Cardiac muscle cell (in vitro differentiated cells and primary cell): ENCODE results near the gene NAPG. TPM values are rescaled to one million over a fixed set of nuclear protein-coding genes. Genes with fewer than 3 reads are reported as not detected.
A peak's percentile ranks its signal among the peaks of the same experiment; 100 is the strongest.
"Not testable (repeated sequence)": the region's sequence is repeated elsewhere in the genome, so short reads cannot be mapped to it uniquely, and the experiment has no call there.

Source experiments
- DNase-seq, 2 donors: peaks; one replicate each; pipeline versions ENCODE4 v3.0.0 to v3.0.0-alpha.2; 2010 to 2017; ENCODE audit warnings: low read depth in 1 of 2, low spot score in 1 of 2
- H3K27ac ChIP-seq: fragments of 200-600 bp; sonication (generic); 2 replicates; pipeline ENCODE4 v1.5.1; 2016
- H3K27me3 ChIP-seq: fragments of 200-600 bp; sonication (generic); 2 replicates; pipeline ENCODE4 v1.6.0; 2016; ENCODE audit warnings: control low read depth
- H3K36me3 ChIP-seq: fragments of 200-600 bp; sonication (generic); 2 replicates; pipeline ENCODE4 v1.5.1; 2016; ENCODE audit warnings: control low read depth
- H3K4me1 ChIP-seq: fragments of 200-600 bp; sonication (generic); 2 replicates; pipeline ENCODE4 v1.8.1; 2017; ENCODE audit warnings: low read depth, mild to moderate bottlenecking, mixed run types
- H3K4me3 ChIP-seq: fragments of 200-600 bp; sonication (generic); 2 replicates; pipeline ENCODE4 v1.5.1; 2016; ENCODE audit warnings: mild to moderate bottlenecking
- H3K9me3 ChIP-seq: fragments of 200-600 bp; sonication (generic); 2 replicates; pipeline ENCODE4 v1.5.1; 2017; ENCODE audit warnings: low read depth, mild to moderate bottlenecking, control low read depth
- CTCF ChIP-seq: IDR thresholded peaks from 2 replicates; pipeline ENCODE4 v1.5.1; 2012; ENCODE audit warnings: low read depth, mild to moderate bottlenecking, low read length
- polyA plus RNA-seq: library from polyadenylated mRNA; unstranded; fragments of >200 nt; fragmentation: Nextera tagmentation; extraction: Ambion mirVana; gene quantifications from 2 replicates; pipeline ENCODE4 v1.2.1, GENCODE V29; 2016
- total RNA-seq: library from RNA; depleted of rRNA; stranded (reverse); fragments of >200 nt; gene quantifications from 2 replicates; pipeline ENCODE4 v1.2.3, GENCODE V29; 2016

NAPG gene
- total and polyA plus RNA-seq, 2 experiments from 2014 or later = 21.7 to 26.5 TPM

GRCh38 chr18:10565835-10566234 is 40.0 kb downstream of the NAPG start:
- Histone ChIP-seq H3K4me1 (no peaks in the 10 kb centered on the region), H3K27ac (no peak overlapping the region), H3K4me3 (no peak overlapping the region), H3K27me3 (no peaks in the 10 kb centered on the region), H3K9me3 (no peaks in the 10 kb centered on the region), H3K36me3 (no peaks in the 10 kb centered on the region)
- peak in 1 of 2 donors; percentile 32 for DNase-seq
- no peak for TF ChIP-seq CTCF

GRCh38 chr18:10566390-10566789 is 40.6 kb downstream of the NAPG start:
- TF ChIP-seq CTCF = no peak
- Histone ChIP-seq H3K4me1 (no peaks in the 10 kb centered on the region), H3K9me3 (no peaks in the 10 kb centered on the region), H3K4me3 (no peak overlapping the region), H3K27ac (no peak overlapping the region), H3K27me3 (no peaks in the 10 kb centered on the region), H3K36me3 (no peaks in the 10 kb centered on the region)
- no peak for DNase-seq

GRCh38 chr18:10569941-10570340 is 44.1 kb downstream of the NAPG start:
- not testable (repeated sequence) for H3K36me3 ChIP-seq, H3K9me3 ChIP-seq, H3K4me1 ChIP-seq, DNase-seq, H3K27me3 ChIP-seq, H3K4me3 ChIP-seq, H3K27ac ChIP-seq

GRCh38 chr18:10570622-10571021 is 44.8 kb downstream of the NAPG start:
- TF ChIP-seq CTCF = no peak
- no peaks in the 10 kb centered on the region for H3K36me3 ChIP-seq
- no peak for DNase-seq
- no peaks in the 10 kb centered on the region for H3K4me1 ChIP-seq
- no peaks in the 10 kb centered on the region for H3K9me3 ChIP-seq
- H3K27ac ChIP-seq = no peak overlapping the region
- no peak overlapping the region for H3K4me3 ChIP-seq
- H3K27me3 ChIP-seq = no peaks in the 10 kb centered on the region

GRCh38 chr18:10571537-10571936 is 45.7 kb downstream of the NAPG start:
- Histone ChIP-seq H3K4me3 (no peak overlapping the region), H3K27ac (no peak overlapping the region), H3K4me1 (no peaks in the 10 kb centered on the region), H3K36me3 (no peaks in the 10 kb centered on the region), H3K9me3 (no peaks in the 10 kb centered on the region), H3K27me3 (no peaks in the 10 kb centered on the region)
- no peak for TF ChIP-seq CTCF
- no peak for DNase-seq

GRCh38 chr18:10573261-10573660 is 47.4 kb downstream of the NAPG start:
- not testable (repeated sequence) for H3K27me3 ChIP-seq, H3K36me3 ChIP-seq, H3K27ac ChIP-seq, H3K9me3 ChIP-seq, H3K4me1 ChIP-seq, DNase-seq, H3K4me3 ChIP-seq

GRCh38 chr18:10574412-10574811 is 48.6 kb downstream of the NAPG start:
- not testable (repeated sequence) for H3K4me3 ChIP-seq, H3K36me3 ChIP-seq, DNase-seq, H3K27me3 ChIP-seq, H3K9me3 ChIP-seq, H3K27ac ChIP-seq, H3K4me1 ChIP-seq

- H3K4me1 ChIP-seq, DNase-seq, H3K9me3 ChIP-seq, H3K4me3 ChIP-seq, H3K27ac ChIP-seq, H3K36me3 ChIP-seq, H3K27me3 ChIP-seq: not testable (repeated sequence)
Observed at GRCh38 chr18:10577842-10578572, 52.2 kb downstream of the NAPG start.

- H3K27ac ChIP-seq, H3K4me1 ChIP-seq, DNase-seq, H3K27me3 ChIP-seq, H3K9me3 ChIP-seq, H3K36me3 ChIP-seq, H3K4me3 ChIP-seq: not testable (repeated sequence)
Observed at GRCh38 chr18:10578573-10578899, 52.7 kb downstream of the NAPG start.
